SKM-1 treated with dmso at 0.1 percent for 144 hours (cell line): ENCODE measurements around the gene STK40.

Experiments used
- DNase-seq: peaks from one replicate; lab custom pipeline; 2025; ENCODE audit not compliant: unreplicated experiment; lab: John Stamatoyannopoulos, UW

STK40 gene

GRCh38 chr1:36321119-36321951 is 64.4 kb downstream of the STK40 start:
- no peak for DNase-seq

DNA sequence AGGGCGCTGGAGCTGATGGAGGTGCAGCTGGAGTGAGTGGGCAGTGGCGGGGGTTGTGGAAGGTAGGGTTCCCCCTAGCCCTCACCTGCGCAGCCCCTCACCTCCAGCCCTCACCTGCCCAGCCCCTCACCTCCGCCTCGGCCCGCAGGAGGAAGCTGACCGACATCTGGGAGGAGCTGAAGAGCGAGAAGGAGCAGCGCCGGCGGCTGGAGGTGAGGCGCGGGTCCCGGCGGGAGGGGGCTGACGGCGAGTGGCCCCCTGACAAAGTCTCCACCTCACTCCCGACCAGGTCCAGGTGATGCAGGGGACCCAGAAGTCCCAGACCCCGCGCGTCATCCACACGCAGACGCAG is 65.0 kb downstream of the STK40 start:
- DNase-seq = no peak

DNA sequence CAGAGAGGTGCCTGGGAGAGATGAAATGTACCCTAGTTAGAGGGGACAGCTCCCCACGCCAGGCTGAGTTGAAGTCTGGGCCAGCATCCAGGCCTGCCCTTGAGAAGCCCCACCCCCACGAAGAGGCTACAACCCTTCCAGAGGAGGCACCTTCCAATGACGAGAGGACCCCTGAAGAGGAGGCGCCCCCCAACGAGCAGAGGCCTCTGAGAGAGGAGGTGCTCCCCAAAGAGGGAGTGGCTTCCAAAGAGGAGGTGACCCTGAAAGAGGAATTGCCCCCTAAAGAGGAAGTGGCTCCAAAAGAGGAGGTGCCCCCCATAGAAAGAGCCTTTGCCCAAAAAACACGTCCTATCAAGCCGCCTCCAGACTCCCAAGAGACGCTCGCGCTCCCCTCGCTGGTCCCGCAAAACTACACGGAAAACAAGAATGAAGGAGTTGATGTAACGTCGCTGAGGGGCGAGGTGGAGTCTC is 65.4 kb downstream of the STK40 start:
- no peak for DNase-seq

DNA sequence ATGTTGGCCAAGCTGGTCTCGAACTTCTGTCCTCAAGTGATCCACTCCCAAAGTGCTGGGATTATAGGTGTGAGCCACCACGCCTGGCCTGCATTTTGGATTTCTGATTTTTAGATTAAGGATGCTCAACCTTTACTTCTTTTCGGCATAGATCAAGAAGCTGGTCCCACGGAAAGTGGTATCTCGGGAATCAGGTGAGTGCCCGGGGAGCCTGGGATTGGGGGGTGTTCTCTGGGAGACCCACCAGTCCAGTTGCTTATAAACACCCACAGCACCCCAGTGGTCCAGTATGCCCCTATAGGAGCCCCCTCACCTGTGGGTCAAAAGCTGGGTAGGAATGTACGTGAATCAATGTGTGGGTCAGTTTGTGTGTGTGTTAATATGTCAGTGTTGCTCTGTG is 76.3 kb downstream of the STK40 start:
- no peak for DNase-seq

DNA sequence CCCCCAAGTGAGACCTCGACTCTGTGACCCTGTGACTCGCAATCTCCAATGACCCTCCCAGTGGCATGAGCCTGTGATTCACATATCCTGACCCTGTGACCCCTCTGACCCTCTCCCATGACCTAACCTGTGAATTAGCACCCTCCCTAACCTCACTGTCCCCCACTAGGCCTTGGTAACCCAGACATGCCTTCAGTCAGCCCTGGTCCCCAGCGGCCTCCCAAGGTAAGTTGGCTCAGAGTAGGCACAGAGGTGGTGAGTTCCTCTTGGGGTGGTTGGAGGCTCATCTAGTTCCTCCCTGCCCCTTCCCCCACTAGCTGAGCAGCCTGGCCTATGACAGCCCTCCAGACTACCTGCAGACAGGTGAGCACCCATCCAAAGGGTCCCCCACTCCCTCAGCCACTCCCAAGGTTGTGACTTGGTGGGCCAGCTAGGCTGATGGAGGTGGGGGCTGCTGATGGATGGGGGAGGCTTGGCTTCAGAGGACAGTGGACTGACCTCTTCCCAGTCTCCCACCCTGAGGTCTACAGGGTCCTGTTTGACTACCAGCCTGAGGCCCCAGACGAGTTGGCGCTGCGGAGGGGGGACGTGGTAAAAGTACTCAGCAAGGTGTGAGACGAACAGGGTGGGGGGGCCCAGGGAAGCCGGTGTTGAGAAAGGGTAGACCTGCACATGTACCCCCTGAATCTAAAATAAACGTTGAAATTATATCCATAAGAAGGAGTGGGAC is 78.0 kb downstream of the STK40 start:
- no peak for DNase-seq

- DNase-seq = peak; percentile 36
These were observed 78.7 kb downstream of the STK40 start for GRCh38 chr1:36306902-36307456.

DNA sequence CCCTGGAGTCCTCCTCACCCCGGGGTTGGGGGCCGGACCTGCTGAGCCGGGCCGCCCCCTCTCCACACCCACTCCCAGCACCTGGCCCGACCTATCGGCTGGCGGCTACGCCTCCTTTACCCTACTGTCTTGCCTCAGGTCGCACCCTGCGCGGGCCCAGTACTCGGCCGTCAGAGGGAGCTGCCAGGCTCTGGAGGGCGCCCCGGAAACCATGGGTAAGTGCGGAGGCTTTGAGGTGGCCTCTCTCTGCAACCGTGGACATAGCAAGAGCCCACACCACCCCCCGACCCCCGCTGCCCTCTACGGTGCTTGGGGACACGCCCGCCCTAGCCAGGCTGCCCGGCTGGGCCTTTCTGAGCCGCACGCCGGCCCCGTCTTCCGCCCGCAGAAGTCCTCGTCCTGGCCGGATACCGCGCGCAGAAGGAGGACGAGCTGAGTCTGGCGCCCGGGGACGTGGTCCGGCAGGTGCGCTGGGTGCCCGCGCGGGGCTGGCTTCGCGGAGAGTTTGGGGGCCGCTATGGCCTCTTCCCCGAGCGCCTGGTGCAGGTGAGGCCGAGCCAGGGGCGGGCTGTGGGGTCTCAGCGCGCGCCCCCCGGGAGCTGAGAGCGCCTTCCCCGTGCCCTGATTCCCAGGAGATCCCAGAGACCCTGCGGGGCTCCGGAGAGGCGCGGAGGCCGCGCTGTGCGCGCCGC is 79.4 kb downstream of the STK40 start, which contains the start of gene SH3D21:
TSS of gene SH3D21 (plus strand) at position 159 of the 692 bp plus-strand sequence. CDS start at position 212, 53 bp downstream.
- DNase-seq = no peak

DNA sequence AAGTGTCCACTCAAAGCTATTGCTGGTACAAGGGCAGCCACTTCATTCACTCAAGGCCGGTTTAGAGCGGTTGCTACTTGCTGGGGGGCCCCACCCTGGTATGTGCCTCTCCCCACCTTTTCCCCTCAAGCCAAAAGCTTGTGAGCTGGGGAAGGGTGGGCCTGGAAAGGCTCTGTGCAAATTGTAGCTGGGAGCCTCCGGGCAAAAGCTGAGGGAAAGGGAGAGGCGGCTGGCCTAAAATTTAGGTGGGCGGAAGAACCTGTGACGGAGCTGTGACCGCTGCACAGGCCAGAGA is 79.9 kb downstream of the STK40 start:
- no peak for DNase-seq

DNA sequence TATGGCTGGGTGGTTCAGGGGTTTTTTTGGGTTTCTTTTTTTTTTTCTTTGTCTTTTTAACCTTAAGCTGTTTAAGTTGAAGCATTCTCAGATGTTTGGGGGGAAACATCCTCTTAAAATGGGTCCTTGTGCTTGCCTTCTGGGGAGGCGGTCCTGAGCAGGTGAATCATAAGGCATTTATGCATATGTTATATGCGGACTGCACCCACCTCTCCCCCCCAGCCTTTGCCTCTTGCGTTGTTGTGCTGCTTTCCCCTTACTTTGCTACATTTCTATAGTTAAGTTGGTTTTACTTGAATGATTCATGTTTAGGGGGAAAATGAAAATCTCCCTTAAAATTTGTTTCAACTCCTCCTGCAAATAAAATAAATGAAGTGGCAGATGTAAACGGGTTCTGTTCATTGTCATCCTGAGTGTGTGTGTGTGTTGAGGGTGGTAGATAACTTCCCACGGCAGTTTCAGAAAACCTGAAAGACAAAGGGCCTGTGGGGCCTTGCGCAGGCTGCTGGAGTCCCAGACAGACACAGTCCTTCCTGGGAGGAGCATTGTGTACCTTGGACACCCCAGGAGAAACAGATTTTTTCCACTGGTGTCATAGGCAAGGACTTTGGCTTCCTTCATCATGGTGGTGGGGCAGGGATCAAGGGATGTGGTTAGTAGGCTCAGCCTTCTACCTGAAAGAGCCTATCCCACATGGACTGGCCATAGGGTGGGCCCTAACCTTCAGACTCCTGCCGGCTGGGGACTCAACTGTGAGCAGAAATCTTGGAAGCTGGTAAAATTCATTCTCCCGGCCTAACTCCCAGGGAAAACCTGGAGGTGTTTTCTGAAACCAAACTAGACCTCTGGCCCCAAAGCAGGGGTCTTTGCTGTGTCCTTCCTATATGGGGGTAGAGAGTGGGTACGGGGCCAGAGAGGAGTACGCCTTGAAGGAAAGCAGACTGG is 80.5 kb downstream of the STK40 start:
- no peak for DNase-seq

- no peak for DNase-seq
These were observed 81.2 kb downstream of the STK40 start for GRCh38 chr1:36304521-36304920.

DNA sequence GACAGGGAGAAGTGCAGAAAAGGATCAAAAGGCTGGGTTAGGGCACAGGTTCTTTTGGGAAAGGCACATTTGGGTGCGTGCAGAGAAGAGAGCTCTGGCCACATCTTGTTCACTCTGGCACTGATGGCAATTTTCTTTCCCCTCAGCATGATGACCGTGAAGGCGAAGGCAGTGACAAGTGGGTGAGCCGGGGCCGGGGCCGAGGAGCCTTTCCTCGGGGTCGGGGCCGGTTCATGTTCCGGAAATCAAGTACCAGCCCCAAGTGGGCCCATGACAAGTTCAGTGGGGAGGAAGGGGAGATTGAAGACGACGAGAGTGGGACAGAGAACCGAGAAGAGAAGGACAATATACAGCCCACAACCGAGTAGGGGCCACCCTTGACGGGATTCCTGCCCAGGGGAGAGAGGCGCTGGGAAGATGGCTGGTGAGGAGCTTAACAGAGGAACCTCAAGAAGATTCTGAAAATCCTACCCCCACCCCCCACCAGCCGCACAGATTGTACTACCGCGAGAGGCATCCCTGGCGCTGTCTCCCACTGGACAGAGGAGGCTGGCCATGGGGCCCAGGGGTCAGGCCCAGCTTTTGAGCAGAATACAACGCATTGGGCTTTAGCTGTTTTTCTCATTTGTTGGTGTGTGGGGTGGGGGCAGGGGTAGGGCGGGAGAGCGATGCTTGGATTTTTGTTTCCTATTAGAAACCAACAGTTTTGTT is 81.9 kb downstream of the STK40 start:
- no peak for DNase-seq

DNA sequence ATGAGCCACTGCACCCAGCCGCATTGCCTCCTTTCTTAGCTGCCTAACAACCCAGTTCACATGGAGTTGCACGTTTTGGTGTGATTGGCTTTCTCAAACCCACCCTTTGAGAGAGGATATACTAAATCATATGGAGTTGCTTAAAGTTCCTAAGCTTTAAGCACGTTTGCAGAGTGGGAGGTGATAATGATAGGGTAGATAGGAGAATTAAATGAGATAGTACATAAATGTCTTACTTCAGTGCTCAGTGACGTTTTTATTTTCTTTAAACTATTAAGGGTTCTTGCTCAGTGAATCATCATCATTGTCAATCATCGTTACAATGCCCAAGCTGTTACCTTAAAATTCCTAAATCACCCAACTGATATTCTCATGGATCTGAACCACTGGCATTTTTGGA is 82.5 kb downstream of the STK40 start:
- DNase-seq = no peak

GRCh38 chr1:36301220-36301619 is 84.5 kb downstream of the STK40 start:
- no peak for DNase-seq

DNA sequence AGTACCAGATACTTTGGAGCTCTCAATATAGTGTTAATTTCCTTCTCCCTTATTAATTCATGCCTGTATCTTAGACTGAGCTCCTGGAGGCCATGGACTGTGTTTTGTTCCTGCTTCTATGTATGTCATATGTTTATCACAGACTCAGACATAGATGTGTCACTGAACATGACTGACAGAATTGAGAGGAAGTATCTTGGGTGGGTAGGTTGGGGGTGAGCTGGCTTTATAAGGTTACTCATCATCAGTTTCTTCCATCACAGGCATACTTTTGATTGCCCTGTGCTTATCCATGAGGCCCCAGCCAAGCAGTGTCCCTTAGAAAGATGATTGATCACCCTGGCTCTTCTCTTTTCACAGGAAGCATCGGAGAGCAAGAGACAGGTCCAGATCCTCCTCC is 85.2 kb downstream of the STK40 start:
- DNase-seq = no peak

DNA sequence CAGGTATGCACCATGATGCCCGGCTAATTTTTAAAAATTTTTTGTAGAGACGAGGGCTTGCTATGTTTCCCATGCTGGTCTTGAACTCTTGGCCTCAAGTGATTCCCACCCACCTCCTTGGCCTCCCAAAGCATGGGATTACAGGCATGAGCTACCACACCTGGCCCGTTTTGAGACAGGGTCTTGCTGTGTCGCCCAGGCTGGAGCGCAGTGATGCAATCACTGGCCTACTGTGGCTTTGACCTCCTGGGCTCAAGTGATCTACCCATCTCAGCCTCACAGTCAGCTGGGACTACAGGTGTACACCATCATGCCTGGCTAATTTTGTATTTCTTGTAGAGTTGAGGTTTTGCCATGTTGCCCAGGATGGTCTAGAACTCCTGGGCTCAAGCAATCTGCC is 87.1 kb downstream of the STK40 start:
- DNase-seq = no peak

GRCh38 chr1:36297062-36297461 is 88.7 kb downstream of the STK40 start:
- no peak for DNase-seq

GRCh38 chr1:36295390-36295789 is 90.3 kb downstream of the STK40 start:
- no peak for DNase-seq
